Pancreas (tissue), 10 donors: ENCODE measurements around the gene RXRA. TPM values are rescaled to one million over a fixed set of nuclear protein-coding genes. Genes with fewer than 3 reads are reported as not detected.

Experiments used
- ATAC-seq, 4 donors: fragments of 200-7000 bp; cut with Tn5 transposase; one replicate each; pipeline versions ENCODE4 v1.8.0 to v1.9.1; 2020; ENCODE audit warnings: mild to moderate bottlenecking in 4 of 4, moderate library complexity in 4 of 4
- DNase-seq, 6 donors: peaks; one replicate each; pipeline ENCODE4 v3.0.0-alpha.2; 2020
- FAIRE-seq: peaks from 2 replicates; lab custom pipeline; 2012; peaks lifted over from hg19 to GRCh38; lab: Jason Lieb, UNC
- H3K27ac ChIP-seq, 4 donors: fragments of 200-600 bp; sonication (generic); 1 replicate in 3 of 4; 2 replicates in 1 of 4; pipeline versions ENCODE4 v1.5.0 to v1.8.0; 2020
- H3K27me3 ChIP-seq, 4 donors: fragments of 200-600 bp; one replicate each; pipeline ENCODE4 v1.8.0; 2021
- H3K36me3 ChIP-seq, 3 donors: fragments of 200-600 bp; sonication (generic) in 1 of 3; one replicate each; pipeline versions ENCODE4 v1.5.0 to v1.8.0; 2020 to 2021
- H3K4me1 ChIP-seq, 3 donors: fragments of 200-600 bp; one replicate each; pipeline ENCODE4 v1.8.0; 2021
- H3K4me3 ChIP-seq, 4 donors: fragments of 200-600 bp; sonication (generic) in 2 of 4; one replicate each; pipeline versions ENCODE4 v1.5.0 to v1.8.0; 2020 to 2021
- H3K9me3 ChIP-seq, 4 donors: fragments of 200-600 bp; one replicate each; pipeline ENCODE4 v1.8.0; 2021
- WGBS, 2 donors: extraction: QIAGEN DNeasy Blood & Tissue Kit; methylation state at CpG; one replicate each; pipeline ENCODE4 v1.1.7; 2013; 5-methylcytosine and 5-hydroxymethylcytosine counted together
- intact Hi-C, 3 donors: fragments of 100-400 bp; cut with DNase I; formaldehyde crosslinking; loops; one replicate each; pipeline versions ENCODE4 v1.11.1 to v1.14.2; 2022
- polyA plus RNA-seq, 2 donors: library from polyadenylated mRNA; stranded (reverse); fragments of 200-250 nt; gene quantifications; one replicate each; pipeline ENCODE4 v1.2.3, GENCODE V29; 2013
- total RNA-seq, 6 donors: library from RNA; stranded (reverse); fragmentation: NEBNext Ultra II Directional in 4 of 6; extraction: Animal tissue kit (Norgen Biotek cat#: 25700) in 4 of 6; gene quantifications; one replicate each; pipeline versions ENCODE4 v1.2.1 to v1.2.4, GENCODE V29; 2021 to 2023
- TF ChIP-seq, protein P1 (sequence below), 4 donors: fragments of 200-600 bp; sonication (generic) in 3 of 4; IDR thresholded peaks; one replicate each; pipeline versions ENCODE4 v1.5.0 to v1.8.0; 2021; ENCODE audit warnings: antibody characterized with exemption in 4 of 4
- donor health status: healthy with polysubstance abuse.
- donor health status: DM: no; HTN: no; CAD: no; lungs with moderate emphysema.
- donor health status: DM: no; HTN: no; CAD: no.
- donor health status: control.
- donor health status: control.
- donor health status: Bipolar disorder and iron deficiency.
- donor health status: DM: yes; HTN: yes; CAD: no.
- donor health status: DM: no; HTN: no; CAD: no.
- donor health status: DM: no; HTN: no; CAD: no.
- donor health status: DM: yes; HTN: yes; CAD: no.

The RXRA gene
- total and polyA plus RNA-seq, 8 donors = 20.2 to 35.1 (median 22.9) TPM

DNA sequence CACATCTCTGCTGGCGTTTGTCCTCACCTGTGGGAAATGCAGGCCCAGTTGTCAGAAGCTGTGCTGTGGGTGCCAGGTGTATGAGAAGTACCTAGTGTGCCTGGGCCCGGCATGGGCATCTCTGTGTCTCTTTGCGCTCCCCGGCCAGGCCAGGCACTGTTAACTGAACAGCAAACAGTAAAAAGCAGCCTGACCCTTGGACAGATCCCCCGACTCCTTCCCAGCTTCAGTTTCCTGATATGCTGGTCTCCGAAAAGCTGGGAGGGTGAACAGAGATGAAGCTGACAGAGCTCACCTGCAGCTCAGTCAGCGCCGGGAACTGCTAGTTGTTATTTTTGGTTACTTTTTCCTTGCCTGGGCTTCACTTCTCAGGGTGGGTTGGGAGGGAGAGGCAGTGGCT, 28.9 kb downstream of the RXRA start:
- Histone ChIP-seq H3K36me3 (no peaks in the 10 kb centered on the region), H3K27ac (peak overlapping the region in 2 of 4 donors; percentile 17 to 33), H3K4me3 (no peak overlapping the region), H3K9me3 (no peaks in the 10 kb centered on the region), H3K4me1 (peaks cover 26 to 41% (median 40%) of the 10 kb centered on the region in 3 donors), H3K27me3 (no peaks in the 10 kb centered on the region)
- no peak for DNase-seq
- TF ChIP-seq, protein P1, sequence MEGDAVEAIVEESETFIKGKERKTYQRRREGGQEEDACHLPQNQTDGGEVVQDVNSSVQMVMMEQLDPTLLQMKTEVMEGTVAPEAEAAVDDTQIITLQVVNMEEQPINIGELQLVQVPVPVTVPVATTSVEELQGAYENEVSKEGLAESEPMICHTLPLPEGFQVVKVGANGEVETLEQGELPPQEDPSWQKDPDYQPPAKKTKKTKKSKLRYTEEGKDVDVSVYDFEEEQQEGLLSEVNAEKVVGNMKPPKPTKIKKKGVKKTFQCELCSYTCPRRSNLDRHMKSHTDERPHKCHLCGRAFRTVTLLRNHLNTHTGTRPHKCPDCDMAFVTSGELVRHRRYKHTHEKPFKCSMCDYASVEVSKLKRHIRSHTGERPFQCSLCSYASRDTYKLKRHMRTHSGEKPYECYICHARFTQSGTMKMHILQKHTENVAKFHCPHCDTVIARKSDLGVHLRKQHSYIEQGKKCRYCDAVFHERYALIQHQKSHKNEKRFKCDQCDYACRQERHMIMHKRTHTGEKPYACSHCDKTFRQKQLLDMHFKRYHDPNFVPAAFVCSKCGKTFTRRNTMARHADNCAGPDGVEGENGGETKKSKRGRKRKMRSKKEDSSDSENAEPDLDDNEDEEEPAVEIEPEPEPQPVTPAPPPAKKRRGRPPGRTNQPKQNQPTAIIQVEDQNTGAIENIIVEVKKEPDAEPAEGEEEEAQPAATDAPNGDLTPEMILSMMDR (IDR thresholded peaks at IDR 0.05) = no peak
- no peak for ATAC-seq
- 40 to 48% methylated on average over 8 of the region's 8 CpGs for WGBS, 2 donors
- no peak for FAIRE-seq
- intact Hi-C loops = no loop called here

DNA sequence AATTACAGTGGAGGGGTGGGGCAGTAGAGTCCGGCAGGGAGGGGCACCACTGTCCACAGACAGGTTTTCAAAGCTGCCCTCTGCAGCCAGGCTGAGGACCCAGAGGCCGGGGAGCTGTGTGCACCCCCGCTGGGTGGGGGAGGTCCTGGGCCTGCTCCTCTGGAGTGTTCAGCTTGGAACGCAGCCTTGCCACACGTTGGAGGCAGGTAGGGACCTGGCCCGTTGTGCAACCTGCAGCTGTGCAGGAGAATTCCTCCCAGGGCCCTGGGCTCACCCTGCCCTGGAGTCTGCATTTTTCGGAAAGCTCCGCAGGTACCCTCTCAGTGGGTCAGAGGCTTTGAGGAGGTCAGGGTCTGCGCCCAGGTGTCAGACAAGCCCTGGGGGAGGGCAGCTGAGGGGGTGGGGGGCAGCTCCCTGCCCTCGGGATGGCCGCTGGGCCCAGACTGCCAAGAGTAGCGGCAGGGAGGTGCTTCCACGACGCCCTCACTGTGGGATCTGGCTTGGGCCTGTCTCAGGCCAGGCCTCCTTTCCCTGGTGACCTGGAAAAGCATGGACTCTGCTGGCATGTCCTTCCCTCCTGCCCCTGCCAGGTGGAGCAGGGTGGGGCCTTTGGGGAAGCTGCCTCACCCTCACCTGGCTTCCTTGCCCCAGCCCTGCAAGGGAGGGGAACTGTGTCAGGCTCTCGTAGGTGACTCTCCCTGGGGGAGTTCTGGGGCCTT, 29.5 kb downstream of the RXRA start:
- Histone ChIP-seq H3K4me1 (peaks cover 28 to 41% (median 35%) of the 10 kb centered on the region in 3 donors), H3K36me3 (no peaks in the 10 kb centered on the region), H3K4me3 (no peak overlapping the region), H3K27ac (peak overlapping the region; percentile 17 to 33 (median 30)), H3K27me3 (no peaks in the 10 kb centered on the region), H3K9me3 (no peaks in the 10 kb centered on the region)
- DNase-seq (peak in 3 of 6 donors; percentile 63 to 73 (median 65)), ATAC-seq (peak; percentile 29 to 66 (median 56)), FAIRE-seq (no peak)
- intact Hi-C loops = no loop called here
- TF ChIP-seq, protein P1 (IDR thresholded peaks at IDR 0.05) = no peak
- 27 to 40% methylated on average over 14 to 15 of the region's 15 CpGs for WGBS, 2 donors

DNA sequence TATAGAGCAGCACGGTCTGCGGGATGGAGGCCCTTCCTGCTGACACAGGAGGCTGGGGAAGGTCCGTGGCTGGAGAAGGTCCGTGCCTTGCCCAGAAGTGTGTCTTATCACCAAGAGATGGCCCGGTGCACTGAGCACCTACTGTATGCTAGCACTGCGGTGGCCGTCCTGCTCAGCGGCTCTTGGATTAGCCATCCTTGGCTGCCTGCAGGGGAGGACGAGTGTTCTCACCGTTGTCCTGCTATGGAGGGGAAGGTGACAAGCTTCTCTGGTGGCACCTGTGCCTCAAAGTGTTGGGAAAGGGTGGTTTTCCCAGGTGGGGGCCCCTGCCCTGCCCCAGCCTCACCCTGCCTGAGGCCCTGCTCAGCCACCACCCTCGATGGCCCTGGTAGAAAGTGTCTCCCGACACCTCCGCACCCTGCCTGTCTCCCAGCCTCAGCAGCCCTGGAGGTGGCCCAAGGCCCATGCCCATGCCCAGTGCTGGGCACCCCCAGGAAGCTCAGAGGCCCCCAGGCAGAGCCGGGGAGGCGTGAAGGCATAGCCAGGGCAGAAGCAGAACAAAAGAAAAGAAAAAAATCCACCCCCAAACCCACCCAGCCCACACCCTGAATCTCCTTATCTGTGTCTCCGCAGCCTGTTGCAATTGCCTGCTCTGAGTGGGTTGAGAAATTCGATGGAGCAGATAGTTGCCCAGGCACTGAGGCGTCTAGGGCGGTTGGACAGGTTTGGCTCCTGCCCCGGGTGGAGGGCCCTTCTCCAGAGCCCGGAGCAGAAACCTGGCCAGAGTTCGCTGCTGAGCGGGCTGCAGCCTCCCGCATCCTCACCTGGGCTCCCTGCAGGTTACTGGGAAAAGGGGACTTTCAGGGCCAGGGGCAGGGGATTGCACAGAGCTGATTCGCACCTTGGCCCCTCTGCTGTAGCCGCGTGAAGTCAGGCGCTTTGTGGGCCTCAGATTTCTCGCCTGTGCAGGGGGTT, 30.5 kb downstream of the RXRA start:
- ATAC-seq (peak; percentile 21 to 63 (median 44)), DNase-seq (peak in 2 of 6 donors; percentile 41 to 52), FAIRE-seq (no peak)
- TF ChIP-seq, protein P1 (IDR thresholded peaks at IDR 0.05) = no peak
- WGBS, 2 donors = 64 to 65% methylated on average over 27 to 29 of the region's 29 CpGs
- intact Hi-C loops = no loop called here
- no peak overlapping the region for H3K4me3 ChIP-seq
- H3K27ac ChIP-seq = peak overlapping the region in 3 of 4 donors; percentile 13 to 39 (median 18)
- peaks cover 34 to 42% (median 35%) of the 10 kb centered on the region in 3 donors for H3K4me1 ChIP-seq
- H3K9me3 ChIP-seq = no peaks in the 10 kb centered on the region
- no peaks in the 10 kb centered on the region for H3K36me3 ChIP-seq
- no peaks in the 10 kb centered on the region for H3K27me3 ChIP-seq

DNA sequence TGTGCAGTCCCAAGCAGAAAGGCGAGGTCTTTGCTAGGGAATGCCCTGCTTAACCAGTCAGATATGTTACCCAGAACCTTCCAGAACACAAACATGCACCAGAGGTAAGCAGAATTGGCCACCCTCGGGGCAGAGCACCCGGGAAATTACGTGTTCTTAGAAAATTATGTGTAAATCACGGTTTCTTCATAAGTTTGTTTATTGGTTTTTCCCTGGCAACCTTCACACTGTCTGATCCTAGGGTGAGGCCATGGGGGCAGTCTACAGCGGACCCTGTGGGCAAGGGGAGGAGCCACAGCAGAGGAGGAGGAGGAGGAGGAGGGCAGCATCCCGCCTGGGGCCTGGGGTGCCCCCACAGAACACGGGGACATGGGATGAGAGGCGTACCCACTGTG, 31.4 kb downstream of the RXRA start:
- ATAC-seq = no peak
- FAIRE-seq = no peak

More for the DNA sequence above, 31.4 kb downstream of the RXRA start:
- Histone ChIP-seq H3K36me3 (no peaks in the 10 kb centered on the region), H3K4me3 (no peak overlapping the region), H3K9me3 (no peaks in the 10 kb centered on the region), H3K4me1 (peaks cover 34 to 42% (median 35%) of the 10 kb centered on the region in 3 donors), H3K27me3 (no peaks in the 10 kb centered on the region), H3K27ac (no peak overlapping the region)
- TF ChIP-seq, protein P1 (IDR thresholded peaks at IDR 0.05) = no peak
- DNase-seq = no peak
- intact Hi-C loops = no loop called here
- WGBS, 2 donors = 90% methylated on average over 9 of the region's 9 CpGs
